ENCODE measurements around the gene TNFRSF21. TPM values are rescaled to one million over a fixed set of nuclear protein-coding genes. Genes with fewer than 3 reads are reported as not detected.

Gene TNFRSF21
- total and polyA plus RNA-seq, 2 of the 8 experiments (the other 6 are each of a cell fraction or from before 2014, with no cell fraction given), result 16.4 to 52.7 TPM

DNA sequence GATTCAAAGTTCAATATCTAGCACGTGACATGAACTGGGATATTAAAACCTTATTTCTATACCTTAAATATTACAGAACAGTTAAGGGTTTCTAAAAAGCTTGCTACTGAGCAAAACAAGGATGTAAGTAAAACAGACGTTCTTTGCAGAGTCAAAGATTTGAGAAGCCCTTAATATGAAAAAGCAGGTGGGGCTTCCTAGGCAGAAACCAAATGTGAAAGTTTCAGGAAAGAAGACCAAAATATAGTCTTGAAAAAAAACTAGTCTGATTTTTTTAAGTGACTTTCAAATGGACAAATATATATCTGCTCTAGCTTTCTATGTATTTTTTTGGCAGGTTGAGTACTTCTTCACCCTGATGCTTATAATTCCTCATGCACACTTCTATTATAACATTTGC lies 63.2 kb downstream of the TNFRSF21 start:
- Histone ChIP-seq H3K79me2 (ENCODE audit: control insufficient read depth in 1 of 2, insufficient read depth in 2 of 2, low read length in 2 of 2) (peaks cover 4 to 31% of the 10 kb centered on the region in 2 experiments; a peak in 3 of 4 replicates), H2AFZ (ENCODE audit: low read length) (no peak overlapping the region), H3K36me3 (ENCODE audit: control insufficient read depth in 2 of 4, insufficient read depth in 4 of 4, low read length in 3 of 4) (peaks cover 0 to 12% (median 2%) of the 10 kb centered on the region in 4 experiments; a peak in 4 of 8 replicates), H3K4me1 (replicated peaks in 1 of 4; ENCODE audit: control insufficient read depth in 3 of 4, insufficient read depth in 4 of 4, low read length in 3 of 4) (peaks cover 0 to 7% (median 3%) of the 10 kb centered on the region in 4 experiments; a peak in 2 of 7 replicates), H4K5ac (ENCODE audit: insufficient read length, low read depth, low read length) (no peak overlapping the region), H3K27ac (ENCODE audit: low read depth, low read length) (no peak overlapping the region), H4K91ac (replicated peaks; ENCODE audit: insufficient read length, low read length) (no peak overlapping the region), H3K14ac (ENCODE audit: insufficient read length) (no peak overlapping the region), H2AK5ac (ENCODE audit: low read depth, low read length) (no peak overlapping the region), H3K9ac (replicated peaks in 1 of 4; ENCODE audit: extremely low read depth in 1 of 4, low read depth in 3 of 4, low read length in 3 of 4) (no peak overlapping the region), H3K4me3 (ENCODE audit: extremely low read depth in 1 of 4, insufficient read depth in 2 of 4, low read depth in 3 of 4, low read length in 4 of 4) (no peak overlapping the region), H3K23ac (ENCODE audit: insufficient read length) (no peak overlapping the region), H2BK5ac (ENCODE audit: low read depth, low read length) (no peak overlapping the region), H2BK20ac (ENCODE audit: low read length) (no peak overlapping the region), H2BK15ac (ENCODE audit: low read length) (no peak overlapping the region), H3K9me3 (ENCODE audit: insufficient read depth in 2 of 2, low read depth in 1 of 2, low read length in 1 of 2) (no peaks in the 10 kb centered on the region), H3K56ac (replicated peaks; ENCODE audit: insufficient read length, low read depth, low read length) (no peak overlapping the region), H3K4me2 (ENCODE audit: insufficient read depth in 1 of 2, low read depth in 2 of 2, low read length in 2 of 2) (no peak overlapping the region), H3K4ac (replicated peaks; ENCODE audit: insufficient read length, low read depth, low read length) (no peak overlapping the region), H3K23me2 (ENCODE audit: low read depth, low read length) (no peaks in the 10 kb centered on the region), H3K27me3 (replicated peaks in 1 of 4; ENCODE audit: control insufficient read depth in 3 of 4, extremely low read depth in 1 of 4, insufficient read depth in 3 of 4, low read length in 3 of 4) (no peaks in the 10 kb centered on the region), H4K8ac (ENCODE audit: extremely low read depth, insufficient read depth, low read length) (no peak overlapping the region), H3K18ac (ENCODE audit: extremely low read depth, low read length) (no peak overlapping the region), H2BK12ac (ENCODE audit: low read depth, low read length) (no peak overlapping the region), H4K20me1 (replicated peaks in 1 of 2; ENCODE audit: control insufficient read depth in 1 of 2, insufficient read depth in 2 of 2, low read length in 2 of 2) (no peaks in the 10 kb centered on the region), H3K79me1 (ENCODE audit: low read depth, low read length) (no peaks in the 10 kb centered on the region; the same call in 1 of the 2 replicates), H2BK120ac (replicated peaks; ENCODE audit: low read depth, low read length) (no peak overlapping the region)
- POLR2A ChIA-PET (ENCODE audit: partially characterized antibody), result no interaction called here
- TF ChIP-seq RFX5 (IDR thresholded peaks at IDR 0.05; ENCODE audit: borderline replicate concordance, low read depth, low read length) (no peak), SP4 (IDR thresholded peaks at IDR 0.05; ENCODE audit: low read length) (no peak), GTF2F1 (IDR thresholded peaks at IDR 0.05; ENCODE audit: borderline replicate concordance, low read depth, low read length) (no peak), CHD1 (IDR thresholded peaks at IDR 0.05; ENCODE audit: low read depth, low read length) (no peak), EGR1 (IDR thresholded peaks at IDR 0.05; ENCODE audit: borderline replicate concordance, low read depth, low read length) (no peak), JUN (IDR thresholded peaks at IDR 0.05; ENCODE audit: low read depth, low read length) (no peak), CREB1 (IDR thresholded peaks at IDR 0.05) (no peak), SRF (IDR thresholded peaks at IDR 0.05; ENCODE audit: low read depth, low read length) (no peak), MAFK (IDR thresholded peaks at IDR 0.05; ENCODE audit: low read depth, low read length) (no peak), CEBPB (IDR thresholded peaks at IDR 0.05; ENCODE audit: low read depth, low read length) (no peak), NANOG (IDR thresholded peaks at IDR 0.05; ENCODE audit: insufficient read depth, low read depth, low read length, poor library complexity, severe bottlenecking) (no peak), EZH2 (IDR thresholded peaks at IDR 0.05; ENCODE audit: low read depth, low read length, severe bottlenecking) (no peak)
- FAIRE-seq, result no peak
- WGBS, 2 experiments (ENCODE audit: extremely low coverage in 1 of 2, insufficient coverage in 1 of 2, insufficient read length in 1 of 2, insufficient replicate concordance in 2 of 2, low coverage in 1 of 2, low lambda C conversion rate in 2 of 2, missing lambda C conversion rate in 1 of 2), result 89% methylated on average over 2 of the region's 2 CpGs; no CpG with 5 or more reads in 1 of the 2 experiments
- CTCF ChIA-PET (ENCODE audit: partially characterized antibody), result interaction anchor here (0.7 to 1.9 kb wide), 4 partner anchors 11 to 167 kb away, joined by 3 to 5 read pairs (median 4); no protein-coding TSS in a partner anchor
- no peak for DNase-seq (ENCODE audit: low read depth in 1 of 2, low spot score in 2 of 2)
